Tibial nerve (tissue), 4 donors: ENCODE measurements around the gene RCN2.

ENCODE experiments used
- EP300 ChIP-seq, 2 donors: sonication (generic); formaldehyde crosslinking; IDR thresholded peaks; one replicate each; pipeline ENCODE4 v1.6.1; 2017; ENCODE audit warnings: antibody characterized with exemption in 2 of 2, mild to moderate bottlenecking in 1 of 2
- TF ChIP-seq, protein P1 (sequence below), 5 experiments: fragments of 200-600 bp in 3 of 5; fragments of 450-650 bp in 2 of 5; sonication (generic) in 3 of 5; IDR thresholded peaks; one replicate each; pipeline ENCODE4 v1.5.1; 2016 to 2019; ENCODE audit warnings: antibody characterized with exemption in 5 of 5, mild to moderate bottlenecking in 3 of 5, moderate library complexity in 2 of 5

DNA sequence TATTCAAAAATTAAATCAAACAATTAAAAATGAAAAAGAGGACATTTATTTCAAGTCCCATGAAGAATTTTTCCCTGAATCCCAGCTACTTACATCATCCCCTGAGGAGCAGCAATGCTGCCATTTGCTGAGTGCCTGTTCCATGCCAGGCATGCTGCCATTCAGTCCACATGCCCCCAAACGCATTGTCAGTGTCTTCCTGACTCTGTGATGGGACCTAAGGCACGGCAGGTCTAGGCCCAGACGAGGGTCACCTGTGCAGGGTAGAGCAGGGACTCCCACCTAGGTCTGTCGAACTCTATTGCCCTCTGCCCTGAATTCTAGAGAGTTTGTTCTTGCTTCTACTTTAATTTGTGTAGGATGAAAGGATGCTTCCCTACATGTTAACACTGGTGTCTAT lies 70.4 kb downstream of the RCN2 start:
- TF ChIP-seq, protein P1, sequence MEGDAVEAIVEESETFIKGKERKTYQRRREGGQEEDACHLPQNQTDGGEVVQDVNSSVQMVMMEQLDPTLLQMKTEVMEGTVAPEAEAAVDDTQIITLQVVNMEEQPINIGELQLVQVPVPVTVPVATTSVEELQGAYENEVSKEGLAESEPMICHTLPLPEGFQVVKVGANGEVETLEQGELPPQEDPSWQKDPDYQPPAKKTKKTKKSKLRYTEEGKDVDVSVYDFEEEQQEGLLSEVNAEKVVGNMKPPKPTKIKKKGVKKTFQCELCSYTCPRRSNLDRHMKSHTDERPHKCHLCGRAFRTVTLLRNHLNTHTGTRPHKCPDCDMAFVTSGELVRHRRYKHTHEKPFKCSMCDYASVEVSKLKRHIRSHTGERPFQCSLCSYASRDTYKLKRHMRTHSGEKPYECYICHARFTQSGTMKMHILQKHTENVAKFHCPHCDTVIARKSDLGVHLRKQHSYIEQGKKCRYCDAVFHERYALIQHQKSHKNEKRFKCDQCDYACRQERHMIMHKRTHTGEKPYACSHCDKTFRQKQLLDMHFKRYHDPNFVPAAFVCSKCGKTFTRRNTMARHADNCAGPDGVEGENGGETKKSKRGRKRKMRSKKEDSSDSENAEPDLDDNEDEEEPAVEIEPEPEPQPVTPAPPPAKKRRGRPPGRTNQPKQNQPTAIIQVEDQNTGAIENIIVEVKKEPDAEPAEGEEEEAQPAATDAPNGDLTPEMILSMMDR (IDR thresholded peaks at IDR 0.05), result no peak
- TF ChIP-seq EP300 (IDR thresholded peaks at IDR 0.05), result no peak
